Measurements from ENCODE around the gene DELE1.
"Not testable (repeated sequence)": the region's sequence is repeated elsewhere in the genome, so short reads cannot be mapped to it uniquely, and the experiment has no call there.

DELE1 gene

GRCh38 chr5:141922827-141923447 is 734 bp upstream of the DELE1 start:
- not testable (repeated sequence) for DNase-seq (ENCODE audit: low read depth, low spot score)

- no peak for DNase-seq (ENCODE audit: low read depth, low spot score)
These were observed 2.8 kb downstream of the DELE1 start for GRCh38 chr5:141926434-141926833.

GRCh38 chr5:141928051-141928450 is 4.4 kb downstream of the DELE1 start:
- DNase-seq (ENCODE audit: low read depth, low spot score) = no peak

DNA sequence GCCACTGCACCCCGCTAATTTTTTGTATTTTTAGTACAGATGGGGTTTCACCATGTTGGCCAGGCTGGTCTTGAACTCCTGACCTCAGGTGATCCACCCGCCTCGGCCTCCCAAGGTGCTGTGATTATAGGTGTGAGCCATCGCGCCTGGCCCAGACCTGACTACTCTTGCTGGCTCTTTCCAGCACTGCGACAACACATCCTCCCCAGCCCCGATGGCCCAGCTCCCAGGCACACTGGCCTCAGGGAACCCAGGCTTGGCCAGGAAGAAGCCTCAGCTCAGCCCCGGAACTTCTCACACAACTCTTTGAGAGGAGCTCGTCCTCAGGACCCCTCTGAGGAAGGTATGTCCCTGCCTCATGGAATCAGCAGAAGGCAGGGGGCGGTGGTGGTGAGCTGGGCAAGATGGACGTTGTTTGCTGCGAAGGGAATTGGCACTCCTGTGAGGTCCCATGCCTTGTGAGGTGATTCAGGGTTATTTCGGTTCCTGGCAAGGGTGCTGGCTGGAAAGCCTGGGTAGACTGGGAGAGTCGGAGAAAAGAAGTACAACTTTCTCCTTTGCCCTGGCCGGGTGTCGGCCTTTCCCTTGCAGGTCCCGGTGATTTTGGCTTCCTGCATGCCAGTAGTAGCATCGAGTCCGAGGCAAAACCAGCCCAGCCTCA is 5.9 kb downstream of the DELE1 start:
- no peak for DNase-seq (ENCODE audit: low read depth, low spot score)

- DNase-seq (ENCODE audit: low read depth, low spot score) = no peak
These were observed 8.0 kb downstream of the DELE1 start for GRCh38 chr5:141931694-141932093.

- no peak for DNase-seq (ENCODE audit: low read depth, low spot score)
These were observed 9.5 kb downstream of the DELE1 start for GRCh38 chr5:141933151-141933550.

DNA sequence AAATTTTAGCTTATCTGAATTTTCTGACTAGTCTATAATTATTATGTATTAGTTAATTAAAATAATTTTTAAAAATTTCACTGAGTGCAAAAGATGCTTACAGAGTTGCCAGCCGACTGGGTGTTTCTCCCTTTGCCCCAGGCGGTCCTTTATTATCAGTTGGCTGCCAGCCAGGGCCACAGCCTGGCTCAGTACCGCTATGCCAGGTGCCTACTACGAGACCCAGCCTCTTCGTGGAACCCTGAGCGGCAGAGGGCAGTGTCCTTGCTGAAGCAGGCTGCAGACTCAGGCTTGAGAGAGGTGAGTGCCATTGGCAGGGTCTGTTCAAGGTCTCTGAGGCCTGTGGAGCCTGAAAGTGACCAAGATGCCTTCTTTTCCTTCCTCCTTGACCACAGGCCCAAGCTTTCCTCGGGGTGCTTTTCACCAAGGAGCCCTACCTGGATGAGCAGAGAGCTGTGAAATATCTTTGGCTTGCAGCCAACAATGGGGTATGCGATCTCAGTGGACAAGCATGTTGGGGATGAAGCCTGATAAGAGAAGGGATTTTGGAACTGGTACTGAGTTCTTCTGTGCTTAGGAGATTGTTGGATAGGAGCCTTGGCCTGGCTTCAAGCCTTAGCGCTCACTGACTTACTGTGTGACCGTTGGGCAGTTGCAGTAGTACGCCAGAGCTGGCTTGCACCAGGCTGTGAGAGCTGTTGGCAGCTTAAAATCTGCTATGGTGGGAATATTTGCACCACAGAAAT is 10.6 kb downstream of the DELE1 start:
- no peak for DNase-seq (ENCODE audit: low read depth, low spot score)

DNA sequence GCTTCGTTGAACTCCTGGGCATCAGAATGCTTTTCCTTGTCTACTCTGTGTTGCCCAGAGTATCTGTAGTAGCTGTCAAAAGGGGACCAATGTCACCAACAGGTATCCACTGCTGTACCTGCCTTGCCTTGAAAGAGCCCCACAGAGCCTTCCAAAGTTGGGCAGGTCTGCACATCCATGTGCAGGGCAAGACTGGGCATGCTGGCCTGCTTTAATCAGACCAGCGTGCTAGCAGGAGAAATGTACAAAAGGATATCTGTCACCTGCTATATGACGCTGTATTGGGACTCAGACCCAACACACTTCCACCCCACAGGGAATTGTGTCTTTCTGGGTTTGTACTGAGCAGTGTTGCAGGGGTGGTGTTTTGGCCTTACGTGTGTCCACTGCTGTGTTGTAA is 11.9 kb downstream of the DELE1 start:
- no peak for DNase-seq (ENCODE audit: low read depth, low spot score)

GRCh38 chr5:141940695-141941271 is 17.1 kb downstream of the DELE1 start:
- no peak for DNase-seq (ENCODE audit: low read depth, low spot score)

GRCh38 chr5:141941307-141941706 is 17.6 kb downstream of the DELE1 start:
- DNase-seq (ENCODE audit: low read depth, low spot score) = no peak

DNA sequence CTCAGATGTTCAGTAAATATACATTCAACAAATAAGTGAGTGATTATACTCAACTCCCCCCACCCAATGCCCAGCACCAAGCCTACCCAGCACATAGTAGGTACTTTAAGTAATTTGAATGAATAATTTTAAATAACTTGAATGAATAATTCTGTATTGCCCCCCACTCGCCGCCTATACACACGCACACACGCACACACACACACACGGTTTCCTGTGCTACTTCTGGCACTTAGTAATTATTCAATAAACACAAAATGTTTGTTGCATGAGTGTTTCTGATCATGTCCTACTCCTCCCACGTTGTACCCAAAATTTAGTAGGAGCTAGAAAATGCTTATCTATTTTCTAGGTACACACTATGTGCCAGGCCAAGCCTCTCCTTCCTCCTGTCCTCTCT is 18.1 kb downstream of the DELE1 start:
- no peak for DNase-seq (ENCODE audit: low read depth, low spot score)

- DNase-seq (ENCODE audit: low read depth, low spot score) = no peak
These were observed 18.6 kb downstream of the DELE1 start for GRCh38 chr5:141942185-141942857.

DNA sequence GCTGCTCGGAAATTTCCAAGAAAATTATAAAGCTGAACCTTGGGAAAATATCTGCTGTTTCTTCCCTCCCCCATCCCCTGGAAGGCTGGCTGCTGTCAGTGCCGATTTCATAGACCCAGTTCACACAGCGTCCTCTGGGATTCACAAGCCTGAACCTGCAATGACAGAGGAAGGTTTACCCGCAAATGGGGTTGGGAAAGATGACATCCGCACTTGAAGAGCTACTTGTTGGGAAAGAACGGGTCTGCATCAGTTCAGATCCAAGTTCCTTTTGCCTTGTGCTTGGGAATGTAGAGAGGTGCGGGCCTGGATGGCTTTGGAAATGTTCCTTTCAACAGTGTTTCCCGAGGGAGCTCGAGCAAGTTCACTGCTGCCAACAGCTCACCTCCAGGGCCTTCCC is 20.4 kb downstream of the DELE1 start:
- no peak for DNase-seq (ENCODE audit: low read depth, low spot score)

DNA sequence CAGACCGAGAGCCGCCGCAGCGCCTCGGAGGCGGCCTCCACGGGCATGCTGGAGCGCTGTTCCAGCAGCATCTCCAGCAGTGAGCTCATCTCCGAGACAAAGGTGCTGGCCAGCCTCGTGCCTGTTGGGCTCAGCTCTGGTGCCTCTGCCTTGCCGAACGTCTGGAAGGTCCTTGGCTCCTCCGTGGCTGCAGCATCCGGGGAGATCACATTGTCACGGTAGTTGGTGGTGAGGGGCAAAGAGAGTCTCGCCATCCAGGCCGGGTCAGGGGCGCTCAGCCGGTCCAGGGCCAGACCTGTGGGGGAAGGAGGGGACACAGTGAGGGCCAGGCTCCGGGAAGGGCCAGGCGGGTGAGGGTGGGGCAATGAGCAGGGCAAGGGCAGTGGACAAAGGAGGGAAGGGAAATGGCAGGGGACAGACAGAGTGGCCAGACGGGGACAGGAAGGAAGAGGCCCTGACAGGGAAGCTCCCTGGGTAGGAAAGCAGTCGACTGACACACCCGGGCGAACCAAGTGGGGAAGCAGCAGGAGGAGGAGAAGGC is 21.9 kb downstream of the DELE1 start:
- DNase-seq (ENCODE audit: low read depth, low spot score) = no peak

DNA sequence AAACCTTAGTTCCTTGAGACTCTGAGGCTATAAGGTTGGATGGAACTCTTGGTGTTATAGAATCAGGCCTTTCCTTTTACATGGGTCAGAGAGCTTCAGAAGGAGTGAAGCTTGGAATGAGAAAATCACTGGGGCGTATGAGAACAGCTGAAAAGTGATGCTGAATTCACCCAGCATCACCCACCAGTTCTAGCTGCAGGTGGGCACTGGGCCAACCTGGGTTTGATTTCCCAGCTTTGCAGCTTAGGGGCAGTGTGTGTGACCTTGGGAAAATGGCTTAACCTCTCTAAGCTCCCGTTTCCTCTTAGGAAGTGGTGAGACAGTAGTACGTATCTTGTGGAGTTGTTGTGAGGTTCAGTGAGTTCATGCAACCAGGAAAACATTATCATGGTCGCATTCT is 23.6 kb downstream of the DELE1 start:
- DNase-seq (ENCODE audit: low read depth, low spot score) = no peak

- DNase-seq (ENCODE audit: low read depth, low spot score) = no peak
These were observed 25.1 kb downstream of the DELE1 start for GRCh38 chr5:141948812-141949211.

- DNase-seq (ENCODE audit: low read depth, low spot score) = no peak
These were observed 25.8 kb downstream of the DELE1 start for GRCh38 chr5:141949511-141949910.

- DNase-seq (ENCODE audit: low read depth, low spot score) = no peak
These were observed 26.7 kb downstream of the DELE1 start for GRCh38 chr5:141950207-141951005.

GRCh38 chr5:141951332-141951781 is 27.7 kb downstream of the DELE1 start:
- DNase-seq (ENCODE audit: low read depth, low spot score) = no peak

- DNase-seq (ENCODE audit: low read depth, low spot score) = no peak
These were observed 28.3 kb downstream of the DELE1 start for GRCh38 chr5:141952020-141952419.

DNA sequence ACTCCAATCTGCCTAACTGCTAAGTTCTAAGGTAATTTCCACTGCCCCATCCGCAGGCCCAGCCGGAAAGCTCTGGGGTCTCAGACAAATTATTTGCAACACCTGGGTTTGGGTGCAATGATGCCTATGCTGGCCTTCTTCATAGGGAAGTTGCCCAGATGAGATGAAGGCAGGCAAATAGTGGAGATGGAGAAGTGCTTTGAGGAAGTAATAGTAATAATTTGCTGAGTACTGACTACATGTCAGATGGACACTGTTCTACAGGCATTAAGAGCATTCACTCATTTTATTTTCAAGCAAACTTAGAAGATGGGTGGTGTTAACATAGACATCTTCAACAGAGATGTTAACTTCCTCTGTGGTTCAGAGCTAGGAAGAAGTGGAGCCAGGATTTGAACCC is 30.5 kb downstream of the DELE1 start:
- no peak for DNase-seq (ENCODE audit: low read depth, low spot score)
